Epidermal melanocyte (primary cell): ENCODE data around the gene RGS9BP.
"Not testable (repeated sequence)": the region's sequence is repeated elsewhere in the genome, so short reads cannot be mapped to it uniquely, and the experiment has no call there.

Source experiments
- DNase-seq: peaks from one replicate; pipeline ENCODE4 v3.0.0; 2011; ENCODE audit warnings: low spot score; ENCODE audit not compliant: insufficient read length

Gene RGS9BP

GRCh38 chr19:32694851-32695250, 19.2 kb downstream of the RGS9BP start:
- DNase-seq, result not testable (repeated sequence)

DNA sequence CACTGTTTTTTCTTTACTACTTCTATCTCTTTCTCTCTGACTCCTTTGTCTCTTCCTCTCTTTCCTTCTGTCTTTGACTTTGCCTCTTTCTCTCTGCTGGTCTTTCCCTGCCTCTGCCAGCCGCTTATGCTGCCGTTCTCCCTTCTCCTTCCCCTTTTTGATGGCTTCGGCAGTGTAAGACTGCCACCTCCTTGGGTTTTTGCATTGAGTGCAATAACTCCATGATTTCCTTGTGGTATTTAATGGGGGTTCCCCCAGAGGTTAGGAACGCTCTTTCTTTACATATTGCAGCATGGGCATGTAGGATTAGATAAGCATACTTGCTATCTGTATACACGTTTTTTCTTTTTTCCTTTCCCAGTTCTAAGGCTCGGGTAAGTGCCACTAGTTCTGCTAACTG, 19.9 kb downstream of the RGS9BP start:
- DNase-seq, result not testable (repeated sequence)

- not testable (repeated sequence) for DNase-seq
These were observed 21.1 kb downstream of the RGS9BP start for GRCh38 chr19:32696771-32697170.

- DNase-seq, result not testable (repeated sequence)
These were observed 24.5 kb downstream of the RGS9BP start for GRCh38 chr19:32700129-32700528.

GRCh38 chr19:32702010-32702409, 26.4 kb downstream of the RGS9BP start:
- no peak for DNase-seq

DNA sequence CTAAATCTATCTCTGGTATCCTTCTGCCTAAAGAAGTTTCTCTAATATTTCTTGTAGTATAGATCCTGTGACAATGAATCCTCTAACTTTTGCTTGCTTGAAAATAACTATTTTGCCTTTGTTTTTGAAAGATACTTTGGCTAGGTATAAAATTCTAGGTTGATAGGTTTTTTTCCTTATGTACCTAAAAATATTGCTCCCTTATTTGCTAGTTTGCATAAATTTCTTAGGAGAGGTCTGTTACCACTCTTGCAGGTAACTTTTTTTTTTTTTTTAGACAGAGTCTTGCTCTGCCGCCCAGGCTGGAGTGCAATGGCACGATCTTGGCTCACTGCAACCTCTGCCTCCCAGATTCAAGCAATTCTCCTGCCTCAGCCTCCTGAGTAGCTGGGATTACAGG, 28.4 kb downstream of the RGS9BP start:
- not testable (repeated sequence) for DNase-seq

DNA sequence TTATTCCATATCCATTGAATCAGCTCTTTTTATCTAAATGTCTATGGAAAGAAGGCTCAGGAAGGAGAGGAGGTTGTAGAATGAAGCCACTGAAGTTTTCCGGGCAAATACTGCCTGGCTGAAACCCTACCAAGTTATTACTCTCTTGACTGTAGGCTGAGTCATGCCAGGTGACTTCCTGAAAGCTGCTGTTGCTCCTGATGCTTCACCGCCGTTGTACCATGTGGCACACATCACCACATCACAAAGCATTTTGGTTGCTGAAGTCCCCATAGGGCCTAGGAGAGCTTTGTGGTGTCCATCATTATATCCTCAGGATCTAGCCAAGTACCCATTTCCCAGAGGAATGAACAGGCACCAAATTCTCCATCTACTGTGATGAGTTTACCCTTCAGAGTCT, 32.8 kb downstream of the RGS9BP start:
- DNase-seq, result no peak

DNA sequence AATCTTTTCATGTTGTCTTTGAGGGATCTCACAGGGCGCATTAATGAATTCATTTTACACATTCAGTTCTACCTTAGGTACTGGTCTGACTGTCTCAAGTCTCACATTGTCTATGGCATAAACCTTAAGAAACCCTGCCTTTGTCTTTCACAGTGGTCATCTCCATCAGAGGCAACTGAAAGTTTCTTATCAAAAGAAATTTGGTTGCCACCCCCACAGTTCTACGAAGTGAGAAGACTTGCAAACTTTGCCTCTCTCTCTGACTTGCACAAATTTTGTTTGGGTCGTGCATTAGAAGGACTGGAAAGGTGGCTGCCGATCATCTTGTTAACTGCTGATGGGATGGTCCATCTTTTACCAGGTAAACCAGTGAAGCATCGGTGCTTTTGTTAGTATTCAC, 33.4 kb downstream of the RGS9BP start:
- no peak for DNase-seq

- no peak for DNase-seq
These were observed 36.1 kb downstream of the RGS9BP start for GRCh38 chr19:32711747-32712146.

DNA sequence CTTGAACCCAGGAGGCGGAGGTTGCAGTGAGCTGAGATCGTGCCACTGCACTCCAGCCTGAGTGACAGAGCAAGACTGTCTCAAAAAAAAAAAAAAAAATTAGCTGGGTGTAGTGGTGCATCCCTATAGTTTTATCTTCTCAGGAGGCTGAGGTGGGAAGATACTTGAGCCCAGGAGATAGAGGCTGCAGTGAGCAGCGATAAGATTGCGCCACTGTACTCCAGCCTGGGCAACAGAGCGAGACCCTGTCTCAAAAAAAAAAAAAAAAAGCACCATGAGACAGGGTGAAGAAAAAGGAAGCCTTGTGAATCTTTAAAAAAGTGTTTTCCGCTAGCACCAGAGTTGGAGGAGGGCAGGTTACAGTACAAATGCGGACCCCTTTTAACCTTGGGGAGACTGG, 40.6 kb downstream of the RGS9BP start:
- not testable (repeated sequence) for DNase-seq

DNA sequence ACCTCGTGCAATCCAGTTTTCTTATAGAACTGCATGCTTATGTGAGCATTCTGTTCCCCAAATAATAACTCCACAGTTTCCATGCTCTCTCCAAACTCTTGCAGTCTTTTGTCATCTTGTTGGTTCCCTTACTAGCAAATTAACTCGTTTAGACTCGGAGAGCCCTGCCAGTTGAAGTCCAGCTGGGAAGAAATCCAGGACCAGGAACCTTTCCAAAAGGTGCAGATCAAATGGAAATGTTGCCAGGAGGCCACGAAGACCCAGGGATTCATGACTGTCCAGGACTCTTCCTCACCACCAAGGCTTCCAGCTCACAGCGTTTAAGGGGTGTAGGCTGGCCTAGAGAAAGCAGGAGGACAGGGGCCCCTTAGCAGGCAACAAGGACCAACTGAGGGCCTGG, 41.8 kb downstream of the RGS9BP start:
- no peak for DNase-seq

GRCh38 chr19:32718286-32718685, 42.6 kb downstream of the RGS9BP start:
- no peak for DNase-seq

DNA sequence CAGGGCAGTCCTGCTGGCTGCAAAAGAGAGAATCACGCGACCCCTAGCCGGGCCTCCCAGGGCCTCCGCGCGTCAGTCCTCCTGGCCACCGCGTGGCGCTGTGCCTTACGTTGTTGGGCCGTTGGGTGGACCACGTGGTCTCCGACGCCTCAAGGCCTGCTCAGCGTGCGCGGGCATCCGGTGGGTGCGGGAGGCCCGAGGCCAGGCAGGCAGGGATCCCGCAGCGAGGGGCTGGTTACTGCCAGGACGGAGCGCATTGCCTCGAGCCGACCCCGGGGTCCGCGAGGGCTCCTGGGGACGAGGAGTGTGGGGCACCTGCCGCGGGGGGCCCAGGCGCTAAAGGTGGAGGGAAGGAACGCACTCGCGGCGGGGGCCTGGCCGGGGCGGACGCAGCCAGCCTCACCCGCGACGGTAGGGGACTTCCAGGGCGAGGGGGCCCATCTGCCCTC, 44.0 kb downstream of the RGS9BP start, which contains the start of gene TDRD12:
TSS of gene TDRD12 (plus strand) at position 157 of the 449 bp plus-strand sequence. CDS start 306 bp downstream, outside the sequence.
- no peak for DNase-seq

DNA sequence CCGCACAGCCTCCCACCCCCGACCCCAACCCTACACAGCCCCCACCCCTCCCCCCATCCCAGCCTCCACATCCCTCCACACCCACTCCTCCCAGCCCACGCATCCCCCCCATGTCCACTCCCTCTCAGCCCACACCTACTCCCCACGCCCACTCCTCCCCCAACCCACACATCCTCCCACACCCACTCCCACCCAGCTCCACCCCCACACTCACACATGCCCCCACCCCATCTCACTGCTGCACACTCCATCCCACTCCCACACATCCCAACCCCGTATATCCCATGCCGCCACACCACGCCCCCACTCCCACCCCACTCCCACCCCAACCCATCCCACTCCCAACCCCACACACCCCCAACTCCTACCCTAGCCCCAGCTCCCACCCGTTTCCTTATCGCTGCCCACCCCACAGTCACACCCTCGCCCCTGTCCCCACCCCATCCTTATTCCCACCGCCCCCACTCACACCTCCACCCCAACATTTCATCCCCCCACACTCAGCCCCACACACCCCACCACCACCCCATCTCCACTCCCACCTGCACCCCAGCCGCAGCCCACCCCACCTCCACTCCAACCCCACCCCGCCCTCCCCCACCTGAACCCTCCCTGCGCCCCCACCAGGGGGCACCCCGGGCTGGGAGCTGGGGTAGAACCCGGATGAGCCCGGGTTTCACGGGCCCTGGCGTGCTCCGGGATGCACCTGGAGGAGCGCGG, 44.7 kb downstream of the RGS9BP start:
- no peak for DNase-seq

GRCh38 chr19:32720936-32721250, 45.2 kb downstream of the RGS9BP start:
- DNase-seq, result no peak
